ENCODE measurements around the gene LYAR. TPM values are rescaled to one million over a fixed set of nuclear protein-coding genes. Genes with fewer than 3 reads are reported as not detected.
"Not testable (repeated sequence)": the region's sequence is repeated elsewhere in the genome, so short reads cannot be mapped to it uniquely, and the experiment has no call there.

The LYAR gene
- total RNA-seq, 4 donors from 2014 or later: 2.8 to 6.3 (median 4.4) TPM

DNA sequence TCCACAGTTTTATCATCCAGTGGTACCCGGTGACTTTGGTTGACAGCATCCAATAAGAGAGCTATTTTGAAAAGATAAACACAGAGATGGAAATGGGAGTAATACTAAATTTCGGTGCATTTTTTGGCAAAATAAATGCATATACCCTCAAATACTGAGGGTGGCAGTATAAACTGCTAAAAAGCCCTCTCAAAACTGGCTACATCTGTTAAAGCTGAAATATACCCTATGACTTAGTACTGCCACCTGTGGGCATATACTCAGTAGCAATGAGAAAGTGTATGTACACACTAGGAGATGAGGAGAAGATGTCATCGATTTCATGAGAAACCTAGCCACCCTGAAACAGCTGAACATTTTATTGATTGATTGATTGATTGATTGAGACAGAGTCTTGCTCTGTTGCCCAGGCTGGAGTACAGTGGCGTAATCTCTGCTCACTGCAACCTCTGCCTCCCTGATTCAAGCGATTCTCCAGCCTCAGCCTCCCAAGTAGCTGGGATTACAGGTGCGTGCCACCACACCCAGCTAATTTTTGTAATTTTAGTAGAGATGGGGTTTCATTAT lies 29.7 kb downstream of the LYAR start:
- TF ChIP-seq POLR2A (IDR thresholded peaks at IDR 0.05) (no peak), CTCF (IDR thresholded peaks at IDR 0.05) (peak in 5 of 6 experiments; percentile 25 to 56 (median 44))
- Histone ChIP-seq H3K9me3 (no peaks in the 10 kb centered on the region), H3K27me3 (no peaks in the 10 kb centered on the region), H3K36me3 (no peaks in the 10 kb centered on the region), H3K4me3 (no peak overlapping the region), H3K27ac (no peak overlapping the region), H3K4me1 (no peaks in the 10 kb centered on the region)
- no peak for DNase-seq

DNA sequence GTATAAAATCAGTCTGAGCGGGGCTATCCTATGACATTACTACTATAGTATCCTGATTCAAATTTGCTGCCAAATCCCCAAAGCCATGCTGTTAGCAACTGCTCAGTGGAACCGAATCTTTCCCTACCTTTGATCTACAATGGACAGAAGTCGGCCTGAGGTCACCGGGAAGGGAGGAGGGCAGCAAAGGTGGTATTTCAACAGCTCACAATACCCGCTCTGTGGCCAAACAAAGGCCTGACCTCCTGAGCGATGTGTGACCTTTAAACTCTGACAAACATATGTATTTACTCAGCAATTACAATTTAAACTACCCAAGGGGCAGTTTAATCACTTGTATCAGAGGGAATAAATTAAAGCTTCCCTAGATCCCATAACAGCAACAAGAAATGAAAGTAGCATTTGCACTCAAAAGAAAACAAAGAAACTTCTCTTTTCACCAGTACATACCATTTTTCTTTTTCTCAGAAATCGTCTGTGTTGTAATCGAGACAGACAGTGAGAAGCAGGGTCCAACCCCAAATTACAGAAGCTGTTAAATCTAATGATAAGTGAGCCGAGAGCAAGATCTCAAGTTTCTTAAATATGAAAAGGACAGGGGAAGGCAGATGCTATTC lies 30.4 kb downstream of the LYAR start:
- Histone ChIP-seq H3K27ac (no peak overlapping the region), H3K36me3 (no peaks in the 10 kb centered on the region), H3K9me3 (no peaks in the 10 kb centered on the region), H3K27me3 (no peaks in the 10 kb centered on the region), H3K4me3 (no peak overlapping the region), H3K4me1 (no peaks in the 10 kb centered on the region)
- DNase-seq: no peak
- no peak for TF ChIP-seq POLR2A (IDR thresholded peaks at IDR 0.05)
- TF ChIP-seq CTCF (IDR thresholded peaks at IDR 0.05): no peak

- H3K9me3 ChIP-seq, H3K27ac ChIP-seq, DNase-seq, H3K27me3 ChIP-seq, H3K4me1 ChIP-seq, H3K4me3 ChIP-seq, H3K36me3 ChIP-seq: not testable (repeated sequence)
These were observed 32.2 kb downstream of the LYAR start for GRCh38 chr4:4257705-4258104.

DNA sequence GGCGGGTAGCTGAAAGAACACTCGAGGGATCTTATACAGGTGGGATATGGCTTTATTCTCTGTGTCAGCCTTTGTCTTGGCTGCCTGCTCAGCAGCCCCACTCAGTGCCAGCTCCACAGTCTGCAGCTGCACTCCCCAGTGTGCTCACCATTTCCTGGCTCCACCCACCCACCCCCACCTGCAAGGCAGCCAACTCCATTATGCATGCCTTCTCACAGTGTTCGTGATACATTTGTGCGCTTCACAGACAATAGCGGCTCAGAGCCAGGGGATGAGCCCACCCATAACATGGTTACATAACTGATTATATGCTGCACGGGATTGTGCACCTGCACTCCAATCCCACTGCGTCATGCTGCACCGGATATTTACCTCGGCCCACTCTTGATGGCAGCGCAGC lies 33.2 kb downstream of the LYAR start:
- TF ChIP-seq POLR2A (IDR thresholded peaks at IDR 0.05) (no peak), CTCF (IDR thresholded peaks at IDR 0.05) (no peak)
- DNase-seq: no peak
- Histone ChIP-seq H3K9me3 (no peaks in the 10 kb centered on the region), H3K4me3 (no peak overlapping the region), H3K27ac (no peak overlapping the region), H3K4me1 (no peaks in the 10 kb centered on the region), H3K27me3 (no peaks in the 10 kb centered on the region), H3K36me3 (no peaks in the 10 kb centered on the region)

DNA sequence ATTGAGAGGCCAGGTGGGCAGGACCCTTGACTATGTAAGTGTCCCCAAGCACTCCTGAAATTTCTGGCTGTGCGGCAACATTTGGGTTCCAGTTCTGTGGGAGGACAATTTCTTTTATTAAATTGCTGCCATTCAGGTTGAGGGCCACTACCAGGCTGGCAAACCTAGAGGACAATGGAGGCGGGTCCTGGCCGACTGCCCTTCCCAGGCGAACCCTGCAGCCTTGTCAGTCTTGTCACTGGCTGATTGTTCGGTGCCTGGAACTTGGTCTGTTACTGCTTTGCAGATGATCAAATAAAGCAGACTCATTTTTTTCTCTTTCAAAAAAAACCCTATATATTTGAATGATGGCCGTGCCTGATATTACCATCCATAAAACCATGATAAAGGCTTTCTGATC lies 35.3 kb downstream of the LYAR start:
- DNase-seq: no peak
- TF ChIP-seq CTCF (IDR thresholded peaks at IDR 0.05) (no peak), POLR2A (IDR thresholded peaks at IDR 0.05) (no peak)
- H3K4me3 ChIP-seq: no peak overlapping the region
- no peak overlapping the region for H3K27ac ChIP-seq
- H3K9me3 ChIP-seq: no peaks in the 10 kb centered on the region
- no peaks in the 10 kb centered on the region for H3K4me1 ChIP-seq
- H3K36me3 ChIP-seq: no peaks in the 10 kb centered on the region
- H3K27me3 ChIP-seq: no peaks in the 10 kb centered on the region

- H3K9me3 ChIP-seq: no peaks in the 10 kb centered on the region
- H3K4me1 ChIP-seq: peaks cover 0 to 2% (median 0%) of the 10 kb centered on the region in 4 donors
- H3K36me3 ChIP-seq: no peaks in the 10 kb centered on the region
- H3K27me3 ChIP-seq: no peaks in the 10 kb centered on the region
- H3K4me3 ChIP-seq: no peak overlapping the region
- no peak for TF ChIP-seq CTCF (IDR thresholded peaks at IDR 0.05)
- no peak for TF ChIP-seq POLR2A (IDR thresholded peaks at IDR 0.05)
- H3K27ac ChIP-seq: no peak overlapping the region
- DNase-seq: no peak
These were observed 35.8 kb downstream of the LYAR start for GRCh38 chr4:4254199-4254598.
